Stimulated activated CD4-positive, alpha-beta T cell treated with anti-CD3 and anti-CD28 coated beads, Interleukin-12 subunit alpha, Interleukin-12 subunit beta, amount 100 ng/mL, for 24 hours (primary cell): ENCODE measurements around the gene MXRA7.

ENCODE experiments used
- DNase-seq, 2 experiments: peaks; one replicate each; pipeline ENCODE4 v3.0.0-alpha.2; 2020; ENCODE audit warnings: low read depth in 2 of 2

The MXRA7 gene

GRCh38 chr17:76696763-76697701 lies 13.7 kb downstream of the MXRA7 start:
- DNase-seq = no peak

GRCh38 chr17:76695059-76695831 lies 15.5 kb downstream of the MXRA7 start:
- DNase-seq = no peak

GRCh38 chr17:76691379-76692191 lies 19.2 kb downstream of the MXRA7 start:
- DNase-seq = no peak

- DNase-seq = no peak
Measured at GRCh38 chr17:76690596-76691280, 20.0 kb downstream of the MXRA7 start.

GRCh38 chr17:76689859-76690258 lies 20.9 kb downstream of the MXRA7 start:
- DNase-seq = no peak

GRCh38 chr17:76688165-76688622 lies 22.6 kb downstream of the MXRA7 start:
- DNase-seq = no peak

GRCh38 chr17:76687298-76688164 lies 23.2 kb downstream of the MXRA7 start:
- no peak for DNase-seq

- no peak for DNase-seq
Measured at GRCh38 chr17:76686538-76687297, 24.0 kb downstream of the MXRA7 start.

GRCh38 chr17:76685846-76686245 lies 24.9 kb downstream of the MXRA7 start:
- DNase-seq = no peak

GRCh38 chr17:76685366-76685765 lies 25.4 kb downstream of the MXRA7 start:
- no peak for DNase-seq

- DNase-seq = no peak
Measured at GRCh38 chr17:76684756-76685155, 26.0 kb downstream of the MXRA7 start.

- no peak for DNase-seq
Measured at GRCh38 chr17:76683921-76684745, 26.6 kb downstream of the MXRA7 start.

GRCh38 chr17:76683011-76683755 lies 27.6 kb downstream of the MXRA7 start:
- no peak for DNase-seq

- DNase-seq = no peak
Measured at GRCh38 chr17:76682296-76682695, 28.5 kb downstream of the MXRA7 start.

- DNase-seq = peak; percentile 30 to 52
Measured at GRCh38 chr17:76681222-76682137, 29.3 kb downstream of the MXRA7 start.

- DNase-seq = no peak
Measured at GRCh38 chr17:76679239-76679638, 31.5 kb downstream of the MXRA7 start.

- no peak for DNase-seq
Measured at GRCh38 chr17:76678330-76678729, 32.4 kb downstream of the MXRA7 start.
